HG02973 (cell line): ENCODE measurements around the gene IWS1.
"Not testable (repeated sequence)": the region's sequence is repeated elsewhere in the genome, so short reads cannot be mapped to it uniquely, and the experiment has no call there.

Experiments
- ATAC-seq: cut with Tn5 transposase; IDR thresholded peaks from one replicate; pipeline ENCODE4 v1.9.1; 2021; ENCODE audit warnings: moderate library complexity; ENCODE audit not compliant: unreplicated experiment

Gene IWS1

GRCh38 chr2:127526132-127527000 is at the start of gene IWS1:
Gene IWS1 (minus strand): TSS chr2:127526489. CDS start chr2:127526208, 281 bp downstream.
- peak; percentile 81 for ATAC-seq

GRCh38 chr2:127575941-127576432 is 49.7 kb upstream of the IWS1 start:
- ATAC-seq, result no peak

- no peak for ATAC-seq
Measured at GRCh38 chr2:127575185-127575765, 49.0 kb upstream of the IWS1 start.

GRCh38 chr2:127574656-127575055 is 48.4 kb upstream of the IWS1 start:
- ATAC-seq, result no peak

- ATAC-seq, result no peak
Measured at GRCh38 chr2:127573771-127574170, 47.5 kb upstream of the IWS1 start.

- no peak for ATAC-seq
Measured at GRCh38 chr2:127573298-127573697, 47.0 kb upstream of the IWS1 start.

GRCh38 chr2:127572841-127573240 is 46.6 kb upstream of the IWS1 start:
- ATAC-seq, result no peak

- not testable (repeated sequence) for ATAC-seq
Measured at GRCh38 chr2:127572352-127572751, 46.1 kb upstream of the IWS1 start.

GRCh38 chr2:127570282-127571250 is 44.3 kb upstream of the IWS1 start:
- ATAC-seq, result no peak

GRCh38 chr2:127569666-127570065 is 43.4 kb upstream of the IWS1 start:
- no peak for ATAC-seq

GRCh38 chr2:127568128-127568527 is 41.8 kb upstream of the IWS1 start:
- ATAC-seq, result no peak

- ATAC-seq, result no peak
Measured at GRCh38 chr2:127567351-127567854, 41.1 kb upstream of the IWS1 start.

GRCh38 chr2:127566576-127566975 is 40.3 kb upstream of the IWS1 start:
- no peak for ATAC-seq

GRCh38 chr2:127566139-127566417 is 39.8 kb upstream of the IWS1 start:
- ATAC-seq, result no peak

GRCh38 chr2:127565261-127566138 is 39.2 kb upstream of the IWS1 start:
- ATAC-seq, result no peak

GRCh38 chr2:127564429-127565260 is 38.4 kb upstream of the IWS1 start:
- ATAC-seq, result no peak

GRCh38 chr2:127563458-127564428 is 37.5 kb upstream of the IWS1 start:
- ATAC-seq, result peak; percentile 99

GRCh38 chr2:127562936-127563335 is 36.6 kb upstream of the IWS1 start:
- ATAC-seq, result no peak
